ENCODE data around the gene RFT1. TPM values are rescaled to one million over a fixed set of nuclear protein-coding genes. Genes with fewer than 3 reads are reported as not detected.

Gene RFT1
- 27.7 to 30.4 TPM (median 28.3 TPM) in 3 replicates for total RNA-seq

- Mint-ChIP-seq H3K36me3 (peaks cover 4% of the 10 kb centered on the region), H3K4me3 (peak within 1 kb of the TSS; percentile 89), H3K27ac (peak within 1 kb of the TSS; percentile 99), H3K27me3 (ENCODE audit: low read depth) (no peaks in the 10 kb centered on the region), H3K9me3 (no peaks in the 10 kb centered on the region), H3K4me1 (peaks cover 18% of the 10 kb centered on the region)
- peak; percentile 13 for TF ChIP-seq CTCF (IDR thresholded peaks at IDR 0.05; ENCODE audit: unreplicated experiment)
- peak; percentile 92 to 97 for DNase-seq (ENCODE audit: low spot score in 2 of 2, unreplicated experiment in 2 of 2)
Observed at GRCh38 chr3:53130179-53131061, at the start of gene RFT1. Gene RFT1 (minus strand): TSS chr3:53130435. CDS start chr3:53130400, 35 bp downstream.

- DNase-seq (ENCODE audit: low spot score in 2 of 2, unreplicated experiment in 2 of 2): no peak
- no peaks in the 10 kb centered on the region for H3K27me3 Mint-ChIP-seq (ENCODE audit: low read depth)
- TF ChIP-seq CTCF (IDR thresholded peaks at IDR 0.05; ENCODE audit: unreplicated experiment): no peak
- H3K36me3 Mint-ChIP-seq: peaks cover 8% of the 10 kb centered on the region
- no peaks in the 10 kb centered on the region for H3K9me3 Mint-ChIP-seq
- H3K27ac Mint-ChIP-seq: no peak overlapping the region
- H3K4me1 Mint-ChIP-seq: no peaks in the 10 kb centered on the region
- H3K4me3 Mint-ChIP-seq: no peak overlapping the region
Observed at GRCh38 chr3:53179580-53179979, 49.3 kb upstream of the RFT1 start.

GRCh38 chr3:53178246-53178645 lies 48.0 kb upstream of the RFT1 start:
- Mint-ChIP-seq H3K9me3 (no peaks in the 10 kb centered on the region), H3K4me1 (no peaks in the 10 kb centered on the region), H3K36me3 (peaks cover 10% of the 10 kb centered on the region), H3K27me3 (ENCODE audit: low read depth) (no peaks in the 10 kb centered on the region), H3K27ac (no peak overlapping the region), H3K4me3 (no peak overlapping the region)
- no peak for DNase-seq (ENCODE audit: low spot score in 2 of 2, unreplicated experiment in 2 of 2)
- TF ChIP-seq CTCF (IDR thresholded peaks at IDR 0.05; ENCODE audit: unreplicated experiment): no peak

- H3K36me3 Mint-ChIP-seq: peaks cover 10% of the 10 kb centered on the region
- TF ChIP-seq CTCF (IDR thresholded peaks at IDR 0.05; ENCODE audit: unreplicated experiment): no peak
- H3K4me1 Mint-ChIP-seq: no peaks in the 10 kb centered on the region
- no peaks in the 10 kb centered on the region for H3K9me3 Mint-ChIP-seq
- no peaks in the 10 kb centered on the region for H3K27me3 Mint-ChIP-seq (ENCODE audit: low read depth)
- no peak overlapping the region for H3K4me3 Mint-ChIP-seq
- no peak overlapping the region for H3K27ac Mint-ChIP-seq
- DNase-seq (ENCODE audit: low spot score in 2 of 2, unreplicated experiment in 2 of 2): no peak
Observed at GRCh38 chr3:53175613-53176540, 45.6 kb upstream of the RFT1 start.

- DNase-seq (ENCODE audit: low spot score in 2 of 2, unreplicated experiment in 2 of 2): no peak
- H3K36me3 Mint-ChIP-seq: peaks cover 10% of the 10 kb centered on the region
- no peak overlapping the region for H3K4me3 Mint-ChIP-seq
- peaks cover 5% of the 10 kb centered on the region for H3K4me1 Mint-ChIP-seq
- H3K27ac Mint-ChIP-seq: no peak overlapping the region
- no peaks in the 10 kb centered on the region for H3K9me3 Mint-ChIP-seq
- TF ChIP-seq CTCF (IDR thresholded peaks at IDR 0.05; ENCODE audit: unreplicated experiment): no peak
- H3K27me3 Mint-ChIP-seq (ENCODE audit: low read depth): no peaks in the 10 kb centered on the region
Observed at GRCh38 chr3:53174346-53175250, 44.4 kb upstream of the RFT1 start.

Measured in mesothelial cell of epicardium (in vitro differentiated cells).